Naive thymus-derived CD4-positive, alpha-beta T cell (primary cell): ENCODE results near the gene DNAJB12. TPM values are rescaled to one million over a fixed set of nuclear protein-coding genes. Genes with fewer than 3 reads are reported as not detected.
A peak's percentile ranks its signal among the peaks of the same experiment; 100 is the strongest.

Experiments
- ATAC-seq: fragments of 150-1000 bp; cut with Tn5 transposase; 2 replicates; pipeline ENCODE4 v1.10.0; 2021; ENCODE audit warnings: mild to moderate bottlenecking, moderate library complexity
- CTCF ChIA-PET: fragments of 350-600 bp; sonication (Branson Sonifier 250); formaldehyde crosslinking; loops from one replicate; lab custom pipeline; 2021; ENCODE audit warnings: antibody characterized with exemption; lab: Charles Lee
- POLR2A ChIA-PET: fragments of 350-600 bp; sonication (Branson Sonifier 250); formaldehyde crosslinking; loops from one replicate; lab custom pipeline; 2021; ENCODE audit warnings: antibody characterized with exemption, inconsistent platforms; lab: Charles Lee
- DNase-seq, 9 donors: peaks; one replicate each; pipeline versions ENCODE4 v3.0.0 to v3.0.0-alpha.2; 2020 to 2022; ENCODE audit warnings: mixed read lengths in 1 of 9
- H3K27ac ChIP-seq: one replicate; pipeline ENCODE4 v1.7.0; 2013; ENCODE audit warnings: mild to moderate bottlenecking, low read depth, low read length, moderate library complexity
- H3K27me3 ChIP-seq, 2 donors: one replicate each; pipeline ENCODE4 v1.7.0; 2013; ENCODE audit warnings: low read length in 2 of 2, mild to moderate bottlenecking in 2 of 2, moderate library complexity in 2 of 2; ENCODE audit not compliant: control insufficient read depth in 2 of 2, insufficient read depth in 2 of 2
- H3K36me3 ChIP-seq, 3 experiments: 1 replicate in 2 of 3; 2 replicates in 1 of 3; pipeline ENCODE4 v1.7.0; 2013; ENCODE audit warnings: low read length in 3 of 3, mild to moderate bottlenecking in 3 of 3, moderate library complexity in 1 of 3; ENCODE audit not compliant: insufficient read depth in 3 of 3, control insufficient read depth in 2 of 3
- H3K4me1 ChIP-seq, 2 donors: one replicate each; pipeline ENCODE4 v1.7.0; 2013; ENCODE audit warnings: low read length in 2 of 2, mild to moderate bottlenecking in 2 of 2, moderate library complexity in 1 of 2; ENCODE audit not compliant: control insufficient read depth in 2 of 2, insufficient read depth in 2 of 2
- H3K4me3 ChIP-seq: 2 replicates; pipeline ENCODE4 v1.7.0; 2013; ENCODE audit warnings: mild to moderate bottlenecking, low read length
- H3K9me3 ChIP-seq, 3 experiments: 1 replicate in 2 of 3; 2 replicates in 1 of 3; pipeline ENCODE4 v1.7.0; 2013; ENCODE audit warnings: low read length in 3 of 3; ENCODE audit not compliant: control insufficient read depth in 2 of 3
- H3K27ac Mint-ChIP-seq, 9 donors: one replicate each; pipeline ENCODE4 v1.8.0; 2020 to 2022; ENCODE audit warnings: mixed read lengths in 9 of 9, mild to moderate bottlenecking in 8 of 9, moderate library complexity in 5 of 9, inconsistent platforms in 2 of 9
- H3K27me3 Mint-ChIP-seq, 5 donors: one replicate each; pipeline ENCODE4 v1.8.0; 2021 to 2022; ENCODE audit warnings: mixed read lengths in 5 of 5, mild to moderate bottlenecking in 1 of 5
- H3K36me3 Mint-ChIP-seq, 5 donors: one replicate each; pipeline ENCODE4 v1.8.0; 2020 to 2022; ENCODE audit warnings: mixed read lengths in 5 of 5, mild to moderate bottlenecking in 3 of 5, inconsistent platforms in 1 of 5
- H3K4me1 Mint-ChIP-seq, 7 donors: one replicate each; pipeline ENCODE4 v1.8.0; 2020 to 2022; ENCODE audit warnings: mixed read lengths in 7 of 7, mild to moderate bottlenecking in 3 of 7, inconsistent platforms in 1 of 7
- H3K4me3 Mint-ChIP-seq, 10 donors: one replicate each; pipeline ENCODE4 v1.8.0; 2020 to 2022; ENCODE audit warnings: mild to moderate bottlenecking in 10 of 10, mixed read lengths in 10 of 10, moderate library complexity in 6 of 10, inconsistent platforms in 2 of 10
- H3K9me3 Mint-ChIP-seq, 11 donors: one replicate each; pipeline ENCODE4 v1.8.0; 2020 to 2022; ENCODE audit warnings: mixed read lengths in 11 of 11, mild to moderate bottlenecking in 4 of 11, inconsistent platforms in 1 of 11, moderate library complexity in 1 of 11
- intact Hi-C, 2 donors: fragments of 100-400 bp; cut with micrococcal nuclease; formaldehyde crosslinking; loops; one replicate each; pipeline ENCODE4 v1.15.1; 2023
- polyA plus RNA-seq, 2 donors: library from polyadenylated mRNA; unstranded; fragments of 300-500 nt; fragmentation: Illumina TruSeq; gene quantifications; one replicate each; pipeline ENCODE4 v1.2.3, GENCODE V29; 2021
- total RNA-seq, 6 experiments: library from RNA in 5 of 6; stranded (reverse) in 5 of 6; gene quantifications; 1 replicate in 5 of 6; 2 replicates in 1 of 6; pipeline ENCODE4 v1.2.3 and lab custom pipeline; 2021 to 2026

The DNAJB12 gene
- total and polyA plus RNA-seq, 7 experiments from 2014 or later: 17.6 to 40.5 (median 27.6) TPM

DNA sequence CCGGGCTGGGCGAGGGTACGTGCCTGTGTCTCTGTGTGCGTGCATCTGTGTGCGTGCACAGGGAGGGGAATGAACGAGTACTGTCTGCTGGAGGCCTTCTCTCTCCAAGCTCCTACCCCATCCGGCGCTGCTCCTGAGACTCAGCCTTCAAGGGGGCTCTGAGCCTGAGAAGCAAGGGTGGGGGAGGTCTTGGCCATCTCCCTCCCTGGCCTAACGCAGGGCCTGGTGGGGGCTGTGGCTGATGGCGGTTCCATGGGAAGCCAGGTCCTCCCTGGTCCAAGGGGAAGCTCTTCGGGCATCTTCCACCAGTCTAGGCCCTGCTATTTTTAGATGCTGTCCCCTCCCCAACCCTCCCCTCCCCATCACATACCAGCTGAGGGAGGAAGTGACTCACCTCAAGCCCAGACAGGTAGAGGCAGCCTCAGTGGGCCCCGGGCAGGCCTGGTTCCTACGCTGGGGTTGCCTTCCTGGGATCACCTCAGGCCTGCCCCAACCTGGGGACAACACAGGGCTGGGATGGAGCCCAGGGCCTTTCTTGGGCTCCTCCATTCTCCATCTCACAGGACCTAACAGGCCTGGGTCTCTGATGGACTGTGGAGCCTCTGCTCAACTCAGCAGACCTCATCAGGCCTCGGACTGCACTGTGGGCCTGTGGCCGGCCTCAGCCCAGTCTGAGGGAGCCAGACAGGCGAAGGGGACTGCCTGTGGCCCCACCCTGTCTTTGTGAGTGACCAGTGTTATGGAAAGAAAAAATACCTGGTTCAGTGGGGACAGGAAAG lies 32.2 kb downstream of the DNAJB12 start:
- POLR2A ChIA-PET: interaction anchor here (0.6 to 13.6 kb wide), 10 partner anchors 8 to 1828 kb away, joined by 3 to 174 read pairs (median 10); partner anchors contain the start of genes ANAPC16, ASCC1, DDIT4 and SPOCK2
- peak in 1 of 9 donors; percentile 80 for DNase-seq

DNA sequence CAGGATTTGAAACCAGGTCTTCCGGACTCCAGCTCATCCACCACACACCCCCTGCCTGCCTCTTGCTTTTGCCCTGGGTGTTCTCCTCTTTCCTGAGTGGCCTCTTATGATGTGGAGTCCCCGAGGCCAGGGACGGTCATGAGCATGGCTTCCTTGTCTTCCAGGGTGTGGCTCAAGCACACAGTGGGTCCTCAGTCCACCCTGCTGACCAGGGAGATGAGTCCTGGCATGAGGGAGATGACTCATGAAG lies 32.8 kb downstream of the DNAJB12 start:
- no peak overlapping the region for H3K4me3 ChIP-seq
- peak overlapping the region; percentile 40 to 80 (median 62) for H3K4me3 Mint-ChIP-seq
- DNase-seq: no peak
- H3K36me3 ChIP-seq: no peaks in the 10 kb centered on the region
- POLR2A ChIA-PET: interaction anchor here (0.6 to 13.6 kb wide), 11 partner anchors 8 to 1828 kb away, joined by 3 to 174 read pairs (median 10); partner anchors contain the start of genes ANAPC16, ASCC1, DDIT4 and SPOCK2
- H3K27ac ChIP-seq: peak overlapping the region; percentile 94
- H3K4me1 ChIP-seq: peaks cover 50 to 67% of the 10 kb centered on the region in 2 donors
- no peaks in the 10 kb centered on the region for H3K27me3 Mint-ChIP-seq
- H3K27me3 ChIP-seq: no peaks in the 10 kb centered on the region
- intact Hi-C loops: no loop called here
- H3K36me3 Mint-ChIP-seq: peaks cover 0 to 8% (median 0%) of the 10 kb centered on the region in 5 donors
- peaks cover 0 to 6% (median 0%) of the 10 kb centered on the region in 11 donors for H3K9me3 Mint-ChIP-seq
- CTCF ChIA-PET: interaction anchor here (0.8 to 3.8 kb wide), 9 partner anchors 8 to 106 kb away, joined by 3 to 17 read pairs (median 4); partner anchors contain the start of genes ANAPC16, ASCC1 and DDIT4
- no peak for ATAC-seq
- H3K9me3 ChIP-seq: no peaks in the 10 kb centered on the region
- H3K4me1 Mint-ChIP-seq: peaks cover 47 to 81% (median 72%) of the 10 kb centered on the region in 7 donors
- H3K27ac Mint-ChIP-seq: peak overlapping the region; percentile 58 to 98 (median 95)

More for the DNA sequence above, 32.2 kb downstream of the DNAJB12 start:
- intact Hi-C loops: no loop called here
- no peaks in the 10 kb centered on the region for H3K27me3 Mint-ChIP-seq
- Histone ChIP-seq H3K9me3 (no peaks in the 10 kb centered on the region), H3K27ac (peak overlapping the region; percentile 94), H3K27me3 (no peaks in the 10 kb centered on the region), H3K4me3 (no peak overlapping the region), H3K36me3 (no peaks in the 10 kb centered on the region), H3K4me1 (peaks cover 46 to 65% of the 10 kb centered on the region in 2 donors)
- CTCF ChIA-PET: interaction anchor here (0.8 to 3.8 kb wide), 6 partner anchors 8 to 107 kb away, joined by 3 to 17 read pairs (median 4); partner anchors contain the start of genes ANAPC16, ASCC1 and DDIT4
- ATAC-seq: no peak
- peaks cover 0 to 6% (median 0%) of the 10 kb centered on the region in 11 donors for H3K9me3 Mint-ChIP-seq
- H3K4me1 Mint-ChIP-seq: peaks cover 43 to 80% (median 68%) of the 10 kb centered on the region in 7 donors
- H3K4me3 Mint-ChIP-seq: peak overlapping the region; percentile 40 to 80 (median 62)
- peak overlapping the region; percentile 66 to 98 (median 95) for H3K27ac Mint-ChIP-seq
- H3K36me3 Mint-ChIP-seq: peaks cover 0 to 9% (median 0%) of the 10 kb centered on the region in 5 donors

DNA sequence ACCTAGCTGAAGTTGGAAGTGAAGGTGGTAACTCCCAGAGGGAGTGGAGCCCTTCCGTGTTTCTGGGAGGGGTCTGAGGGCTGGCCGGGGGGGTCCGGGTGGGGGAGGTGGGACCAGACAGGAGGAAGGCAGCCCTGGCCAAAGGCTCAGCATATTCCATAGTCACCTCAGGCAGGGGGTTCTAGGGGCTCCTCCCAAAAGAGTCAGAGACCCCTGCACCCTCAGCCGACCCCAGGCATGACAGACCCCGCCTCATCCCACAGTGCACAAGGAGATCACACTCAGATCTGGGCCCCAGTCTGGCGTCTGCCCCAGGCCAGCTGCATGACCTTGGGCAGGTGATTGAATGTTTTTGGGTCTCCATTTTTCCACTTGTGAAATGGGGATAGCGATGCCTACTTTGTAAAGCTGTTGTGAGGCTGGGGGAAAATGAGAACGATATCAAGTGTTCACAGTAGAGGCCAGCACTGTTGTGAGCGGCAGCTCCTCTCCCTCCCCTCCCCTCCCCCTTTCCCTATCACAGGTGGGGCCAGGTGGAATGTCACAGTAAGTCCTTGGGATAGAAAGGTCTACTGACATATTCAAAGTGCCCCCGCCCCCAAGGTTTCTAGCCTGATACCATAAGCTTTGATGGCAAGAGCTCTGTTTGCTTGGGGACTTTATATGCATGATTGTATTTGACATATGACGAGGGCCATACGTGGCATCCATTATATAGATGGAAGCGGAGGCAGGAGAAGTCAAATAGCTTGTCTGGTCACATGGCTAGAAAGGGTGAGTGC lies 33.3 kb downstream of the DNAJB12 start:
- no peak overlapping the region for H3K4me3 ChIP-seq
- Mint-ChIP-seq H3K36me3 (peaks cover 0 to 3% (median 0%) of the 10 kb centered on the region in 5 donors), H3K4me1 (peaks cover 46 to 81% (median 72%) of the 10 kb centered on the region in 7 donors), H3K27ac (peak overlapping the region; percentile 90 to 98 (median 96)), H3K9me3 (peaks cover 0 to 1% (median 0%) of the 10 kb centered on the region in 11 donors), H3K27me3 (no peaks in the 10 kb centered on the region), H3K4me3 (peak overlapping the region in 8 of 10 donors; percentile 40 to 86 (median 64))
- ATAC-seq (no peak), DNase-seq (no peak)
- H3K36me3 ChIP-seq: no peaks in the 10 kb centered on the region
- peak overlapping the region; percentile 94 for H3K27ac ChIP-seq
- CTCF ChIA-PET: interaction anchor here (0.6 to 3.8 kb wide), 14 partner anchors 9 to 233 kb away, joined by 3 to 17 read pairs (median 4); partner anchors contain the start of genes ANAPC16, ASCC1 and DDIT4
- no peaks in the 10 kb centered on the region for H3K9me3 ChIP-seq
- intact Hi-C loops: no loop called here
- no peaks in the 10 kb centered on the region for H3K27me3 ChIP-seq
- peaks cover 55 to 72% of the 10 kb centered on the region in 2 donors for H3K4me1 ChIP-seq
- POLR2A ChIA-PET: interaction anchor here (0.6 to 13.6 kb wide), 15 partner anchors 7 to 1829 kb away, joined by 3 to 174 read pairs (median 10); partner anchors contain the start of genes ANAPC16, ASCC1, DDIT4 and SPOCK2

DNA sequence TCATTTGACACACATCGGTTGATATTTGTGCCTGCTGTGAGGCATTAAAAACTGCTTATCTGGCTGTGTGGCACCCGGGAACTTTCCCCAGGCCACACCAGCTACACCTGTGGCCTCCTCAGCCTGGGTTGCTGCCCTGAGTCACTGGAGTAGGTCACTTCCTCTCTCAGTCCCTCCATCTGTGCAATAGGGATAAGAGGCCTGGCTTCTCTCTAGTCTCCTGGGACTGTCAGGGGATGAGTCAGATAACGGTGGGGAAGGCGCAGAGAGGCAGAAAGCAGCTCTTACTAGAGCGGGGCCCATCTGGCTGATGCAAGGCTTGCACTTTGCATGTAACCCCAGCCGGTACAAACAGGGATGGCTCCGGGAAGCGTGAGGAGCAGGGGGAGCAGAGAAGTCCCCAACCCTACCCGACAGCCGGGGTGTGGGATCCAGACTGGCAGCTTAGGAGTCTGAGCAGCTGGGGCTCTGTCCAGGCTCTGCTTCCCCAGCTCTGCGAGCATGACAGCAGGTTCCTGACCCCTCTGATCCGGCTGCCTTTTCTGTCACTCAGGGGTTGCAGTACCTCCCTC lies 34.0 kb downstream of the DNAJB12 start:
- intact Hi-C loops: loop anchor here in 1 of 2 donors (1.0 kb wide), 4 partner anchors 8 to 72 kb away; no protein-coding TSS in a partner anchor

DNA sequence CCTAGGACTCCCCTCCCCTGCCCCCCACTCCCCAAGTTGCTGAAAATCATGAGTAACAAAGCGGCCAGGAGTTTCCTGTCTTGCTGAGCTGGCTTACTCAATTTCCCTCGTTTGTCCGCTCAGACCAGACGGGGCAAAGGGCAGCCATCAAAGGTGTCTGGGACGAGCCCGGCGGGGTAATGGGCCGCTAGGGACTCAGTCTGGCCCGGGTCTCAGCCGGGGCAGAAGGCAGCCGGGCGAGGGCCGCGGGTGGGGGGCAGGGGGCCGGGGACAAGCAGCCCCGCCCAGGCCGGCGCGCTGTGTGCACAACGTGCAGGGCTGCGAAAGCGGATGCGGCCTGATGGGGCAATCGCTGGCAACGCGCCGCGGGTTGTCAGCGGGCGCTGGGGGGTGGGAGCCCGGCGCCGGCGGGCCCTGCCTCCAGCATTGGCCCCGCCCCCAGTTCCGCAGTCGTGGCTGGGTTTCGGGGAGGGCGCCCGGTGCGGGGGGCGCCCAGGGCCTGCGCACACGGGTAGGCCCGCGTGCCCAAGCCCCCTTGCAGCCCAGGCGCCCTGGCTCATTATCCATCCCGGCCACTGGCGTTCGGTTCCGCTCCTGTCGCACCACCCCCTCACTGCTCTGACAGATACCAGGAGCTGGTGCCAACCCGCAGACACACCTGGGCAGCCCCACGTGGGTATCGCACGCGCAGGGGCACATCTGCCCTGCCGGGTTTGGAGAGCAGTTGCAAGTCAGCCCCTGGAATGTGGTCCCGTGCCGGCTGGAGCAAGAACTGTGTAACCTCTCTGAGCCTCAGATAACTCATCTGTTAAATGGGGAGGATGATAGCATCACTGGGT lies 35.1 kb downstream of the DNAJB12 start:
- H3K36me3 Mint-ChIP-seq: peaks cover 0 to 7% (median 0%) of the 10 kb centered on the region in 5 donors
- Histone ChIP-seq H3K4me3 (peak overlapping the region; percentile 60), H3K36me3 (no peaks in the 10 kb centered on the region), H3K9me3 (no peaks in the 10 kb centered on the region), H3K27ac (peak overlapping the region; percentile 94), H3K27me3 (no peaks in the 10 kb centered on the region), H3K4me1 (peaks cover 61 to 90% of the 10 kb centered on the region in 2 donors)
- ChIA-PET POLR2A (interaction anchor here (0.6 to 13.6 kb wide), 20 partner anchors 8 to 104 kb away, joined by 3 to 174 read pairs (median 6); partner anchors contain the start of genes ANAPC16, ASCC1 and DDIT4), CTCF (interaction anchor here (0.6 to 2.0 kb wide), 9 partner anchors 11 to 337 kb away, joined by 3 to 7 read pairs (median 3); no protein-coding TSS in a partner anchor)
- peak overlapping the region; percentile 90 to 98 (median 97) for H3K27ac Mint-ChIP-seq
- intact Hi-C loops: loop anchor here (1.0 kb wide), 10 partner anchors 8 to 104 kb away; partner anchors contain the start of gene DDIT4 (in 1 of the 2)
- DNase-seq (peak; percentile 82 to 90 (median 88)), ATAC-seq (peak; percentile 85)
- peaks cover 58 to 90% (median 83%) of the 10 kb centered on the region in 7 donors for H3K4me1 Mint-ChIP-seq
- H3K27me3 Mint-ChIP-seq: no peaks in the 10 kb centered on the region
- peak overlapping the region; percentile 69 to 89 (median 82) for H3K4me3 Mint-ChIP-seq
- no peaks in the 10 kb centered on the region for H3K9me3 Mint-ChIP-seq

More for the DNA sequence above, 34.0 kb downstream of the DNAJB12 start:
- DNase-seq (peak in 2 of 9 donors; percentile 64 to 71), ATAC-seq (peak; percentile 37)
- no peaks in the 10 kb centered on the region for H3K9me3 ChIP-seq
- H3K27me3 ChIP-seq: no peaks in the 10 kb centered on the region
- ChIA-PET POLR2A (interaction anchor here (0.9 to 13.6 kb wide), 15 partner anchors 8 to 233 kb away, joined by 3 to 174 read pairs (median 10); partner anchors contain the start of genes ANAPC16, ASCC1, DDIT4 and SPOCK2), CTCF (interaction anchor here (0.6 to 3.8 kb wide), 13 partner anchors 9 to 232 kb away, joined by 3 to 17 read pairs (median 5); partner anchors contain the start of gene DDIT4)
- Mint-ChIP-seq H3K27ac (peak overlapping the region; percentile 90 to 98 (median 97)), H3K4me3 (peak overlapping the region; percentile 66 to 86 (median 80)), H3K27me3 (no peaks in the 10 kb centered on the region), H3K36me3 (peaks cover 0 to 7% (median 0%) of the 10 kb centered on the region in 5 donors), H3K4me1 (peaks cover 50 to 84% (median 77%) of the 10 kb centered on the region in 7 donors), H3K9me3 (no peaks in the 10 kb centered on the region)
- H3K4me3 ChIP-seq: peak overlapping the region; percentile 60
- H3K27ac ChIP-seq: peak overlapping the region; percentile 94
- no peaks in the 10 kb centered on the region for H3K36me3 ChIP-seq
- peaks cover 60 to 79% of the 10 kb centered on the region in 2 donors for H3K4me1 ChIP-seq
